ENCODE results near the gene PLEKHG3. TPM values are rescaled to one million over a fixed set of nuclear protein-coding genes. Genes with fewer than 3 reads are reported as not detected.
A peak's percentile ranks its signal among the peaks of the same experiment; 100 is the strongest.

PLEKHG3 gene
- total RNA-seq, 1 experiment from 2014 or later = 34.0 TPM

GRCh38 chr14:64708148-64709004 is 4.2 kb downstream of the PLEKHG3 start:
- CTCF ChIA-PET = no interaction called here

GRCh38 chr14:64709126-64709525 is 4.9 kb downstream of the PLEKHG3 start:
- CTCF ChIA-PET = no interaction called here
- no peak for DNase-seq (ENCODE audit: low read depth, low spot score)

More at GRCh38 chr14:64708148-64709004, 4.2 kb downstream of the PLEKHG3 start:
- peak; percentile 54 for ATAC-seq
- POLR2A ChIA-PET = interaction anchor here (0.6 kb wide), 2 partner anchors 51 to 62 kb away, joined by 4 to 6 read pairs; no protein-coding TSS in a partner anchor
- Histone ChIP-seq H3K36me3 (ENCODE audit: control insufficient read depth, insufficient read depth, low read length) (no peaks in the 10 kb centered on the region; the same call in none of the 2 replicates), H3K9me3 (ENCODE audit: control insufficient read depth, insufficient read depth, low read depth, low read length) (peaks cover 12% of the 10 kb centered on the region; the same call in 1 of the 2 replicates), H3K4me3 (ENCODE audit: low read depth in 2 of 2, low read length in 2 of 2) (peak overlapping the region in 1 of 2 experiments; percentile 36; a peak in 2 of 4 replicates), H3K27ac (ENCODE audit: low read length) (peak overlapping the region; percentile 72), H3K27me3 (ENCODE audit: control insufficient read depth, insufficient read depth, low read length) (no peaks in the 10 kb centered on the region), H3K4me1 (ENCODE audit: control insufficient read depth, insufficient read depth, low read length) (peaks cover 43% of the 10 kb centered on the region)
- DNase-seq (ENCODE audit: low read depth, low spot score) = no peak
- intact Hi-C loops (cut with micrococcal nuclease; ENCODE audit: unreplicated experiment) = loop anchor here (5.0 kb wide), 1 partner anchor 54 kb away; no protein-coding TSS in a partner anchor
- BruUV-seq (replicated peaks) = no TSS peak
- in situ Hi-C loops (cut with HindIII; ENCODE audit: low pct_unique_long_range_greater_than_20kb, low sequenced_read_pairs) = no loop called here
- TF ChIP-seq POLR2AphosphoS5 (IDR thresholded peaks at IDR 0.05; ENCODE audit: low read depth, low read length) = no peak
- TF ChIP-seq, protein P1, sequence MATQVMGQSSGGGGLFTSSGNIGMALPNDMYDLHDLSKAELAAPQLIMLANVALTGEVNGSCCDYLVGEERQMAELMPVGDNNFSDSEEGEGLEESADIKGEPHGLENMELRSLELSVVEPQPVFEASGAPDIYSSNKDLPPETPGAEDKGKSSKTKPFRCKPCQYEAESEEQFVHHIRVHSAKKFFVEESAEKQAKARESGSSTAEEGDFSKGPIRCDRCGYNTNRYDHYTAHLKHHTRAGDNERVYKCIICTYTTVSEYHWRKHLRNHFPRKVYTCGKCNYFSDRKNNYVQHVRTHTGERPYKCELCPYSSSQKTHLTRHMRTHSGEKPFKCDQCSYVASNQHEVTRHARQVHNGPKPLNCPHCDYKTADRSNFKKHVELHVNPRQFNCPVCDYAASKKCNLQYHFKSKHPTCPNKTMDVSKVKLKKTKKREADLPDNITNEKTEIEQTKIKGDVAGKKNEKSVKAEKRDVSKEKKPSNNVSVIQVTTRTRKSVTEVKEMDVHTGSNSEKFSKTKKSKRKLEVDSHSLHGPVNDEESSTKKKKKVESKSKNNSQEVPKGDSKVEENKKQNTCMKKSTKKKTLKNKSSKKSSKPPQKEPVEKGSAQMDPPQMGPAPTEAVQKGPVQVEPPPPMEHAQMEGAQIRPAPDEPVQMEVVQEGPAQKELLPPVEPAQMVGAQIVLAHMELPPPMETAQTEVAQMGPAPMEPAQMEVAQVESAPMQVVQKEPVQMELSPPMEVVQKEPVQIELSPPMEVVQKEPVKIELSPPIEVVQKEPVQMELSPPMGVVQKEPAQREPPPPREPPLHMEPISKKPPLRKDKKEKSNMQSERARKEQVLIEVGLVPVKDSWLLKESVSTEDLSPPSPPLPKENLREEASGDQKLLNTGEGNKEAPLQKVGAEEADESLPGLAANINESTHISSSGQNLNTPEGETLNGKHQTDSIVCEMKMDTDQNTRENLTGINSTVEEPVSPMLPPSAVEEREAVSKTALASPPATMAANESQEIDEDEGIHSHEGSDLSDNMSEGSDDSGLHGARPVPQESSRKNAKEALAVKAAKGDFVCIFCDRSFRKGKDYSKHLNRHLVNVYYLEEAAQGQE (IDR thresholded peaks at IDR 0.05; ENCODE audit: insufficient read depth in 1 of 2, low read depth in 2 of 2, low read length in 1 of 2) = no peak
- TF ChIP-seq TCF7L2 (IDR thresholded peaks at IDR 0.05; ENCODE audit: low read depth, low read length) = no peak
- TF ChIP-seq, protein P2, sequence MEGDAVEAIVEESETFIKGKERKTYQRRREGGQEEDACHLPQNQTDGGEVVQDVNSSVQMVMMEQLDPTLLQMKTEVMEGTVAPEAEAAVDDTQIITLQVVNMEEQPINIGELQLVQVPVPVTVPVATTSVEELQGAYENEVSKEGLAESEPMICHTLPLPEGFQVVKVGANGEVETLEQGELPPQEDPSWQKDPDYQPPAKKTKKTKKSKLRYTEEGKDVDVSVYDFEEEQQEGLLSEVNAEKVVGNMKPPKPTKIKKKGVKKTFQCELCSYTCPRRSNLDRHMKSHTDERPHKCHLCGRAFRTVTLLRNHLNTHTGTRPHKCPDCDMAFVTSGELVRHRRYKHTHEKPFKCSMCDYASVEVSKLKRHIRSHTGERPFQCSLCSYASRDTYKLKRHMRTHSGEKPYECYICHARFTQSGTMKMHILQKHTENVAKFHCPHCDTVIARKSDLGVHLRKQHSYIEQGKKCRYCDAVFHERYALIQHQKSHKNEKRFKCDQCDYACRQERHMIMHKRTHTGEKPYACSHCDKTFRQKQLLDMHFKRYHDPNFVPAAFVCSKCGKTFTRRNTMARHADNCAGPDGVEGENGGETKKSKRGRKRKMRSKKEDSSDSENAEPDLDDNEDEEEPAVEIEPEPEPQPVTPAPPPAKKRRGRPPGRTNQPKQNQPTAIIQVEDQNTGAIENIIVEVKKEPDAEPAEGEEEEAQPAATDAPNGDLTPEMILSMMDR (IDR thresholded peaks at IDR 0.05) = no peak
- no peak for TF ChIP-seq SIN3A (IDR thresholded peaks at IDR 0.05; ENCODE audit: borderline replicate concordance, insufficient read depth, low read depth, low read length)

More at GRCh38 chr14:64709126-64709525, 4.9 kb downstream of the PLEKHG3 start:
- peaks cover 15% of the 10 kb centered on the region; the same call in 1 of the 2 replicates for H3K9me3 ChIP-seq (ENCODE audit: control insufficient read depth, insufficient read depth, low read depth, low read length)
- no peak overlapping the region for H3K4me3 ChIP-seq (ENCODE audit: low read depth in 2 of 2, low read length in 2 of 2)
- H3K36me3 ChIP-seq (ENCODE audit: control insufficient read depth, insufficient read depth, low read length) = no peaks in the 10 kb centered on the region; the same call in none of the 2 replicates
- TF ChIP-seq, protein P2 (IDR thresholded peaks at IDR 0.05) = no peak
- no peak for TF ChIP-seq TCF7L2 (IDR thresholded peaks at IDR 0.05; ENCODE audit: low read depth, low read length)
- TF ChIP-seq, protein P1 (IDR thresholded peaks at IDR 0.05; ENCODE audit: insufficient read depth in 1 of 2, low read depth in 2 of 2, low read length in 1 of 2) = no peak
- no peak for TF ChIP-seq SIN3A (IDR thresholded peaks at IDR 0.05; ENCODE audit: borderline replicate concordance, insufficient read depth, low read depth, low read length)
- TF ChIP-seq POLR2AphosphoS5 (IDR thresholded peaks at IDR 0.05; ENCODE audit: low read depth, low read length) = no peak
- ATAC-seq = no peak
- no TSS peak for BruUV-seq (replicated peaks)
- in situ Hi-C loops (cut with HindIII; ENCODE audit: low pct_unique_long_range_greater_than_20kb, low sequenced_read_pairs) (no loop called here), intact Hi-C loops (cut with micrococcal nuclease; ENCODE audit: unreplicated experiment) (loop anchor here (5.0 kb wide), 1 partner anchor 53 kb away; no protein-coding TSS in a partner anchor)
- H3K27ac ChIP-seq (ENCODE audit: low read length) = peak overlapping the region; percentile 72
- no peaks in the 10 kb centered on the region for H3K27me3 ChIP-seq (ENCODE audit: control insufficient read depth, insufficient read depth, low read length)
- peaks cover 38% of the 10 kb centered on the region for H3K4me1 ChIP-seq (ENCODE audit: control insufficient read depth, insufficient read depth, low read length)
- POLR2A ChIA-PET = interaction anchor here (0.6 kb wide), 2 partner anchors 50 to 62 kb away, joined by 4 to 6 read pairs; no protein-coding TSS in a partner anchor
